GM12891 (cell line): ENCODE measurements around the gene BLMH.

Experiments
- POLR2A ChIP-seq: IDR thresholded peaks from 2 replicates; pipeline ENCODE4 v1.6.1; 2011; ENCODE audit warnings: low read depth, low read length, control low read depth
- POLR2AphosphoS5 ChIP-seq: IDR thresholded peaks from 2 replicates; pipeline ENCODE4 v1.6.1; 2011; ENCODE audit warnings: low read depth, low read length, control low read depth
- POU2F2 ChIP-seq: IDR thresholded peaks from 2 replicates; pipeline ENCODE4 v1.6.1; 2011; ENCODE audit warnings: low read depth, mild to moderate bottlenecking, control low read depth, low read length, moderate library complexity
- SPI1 ChIP-seq: IDR thresholded peaks from 2 replicates; pipeline ENCODE4 v1.6.1; 2011; ENCODE audit warnings: low read depth, low read length, control low read depth
- TAF1 ChIP-seq: IDR thresholded peaks from 2 replicates; pipeline ENCODE4 v1.6.1; 2011; ENCODE audit warnings: low read depth, low read length, control low read depth

- TF ChIP-seq POLR2A (no peak), TAF1 (no peak), POLR2AphosphoS5 (no peak), SPI1 (no peak), POU2F2 (no peak)
Measured at GRCh38 chr17:30315106-30315505, 23.4 kb upstream of the BLMH start.
